Ishikawa (cell line): ENCODE measurements around the gene HBZ.

Experiments used
- CEBPB ChIP-seq: IDR thresholded peaks from 2 replicates; pipeline ENCODE4 v1.6.1; 2012
- CREB1 ChIP-seq: IDR thresholded peaks from 2 replicates; pipeline ENCODE4 v1.6.1; 2012; ENCODE audit warnings: low read depth
- EGR1 ChIP-seq: IDR thresholded peaks from 2 replicates; pipeline ENCODE4 v1.6.1; 2012
- EP300 ChIP-seq: IDR thresholded peaks from 2 replicates; pipeline ENCODE4 v1.6.1; 2012; ENCODE audit warnings: borderline replicate concordance
- FOXM1 ChIP-seq: IDR thresholded peaks from 2 replicates; pipeline ENCODE4 v1.6.1; 2012; ENCODE audit warnings: low read depth, borderline replicate concordance
- NFIC ChIP-seq: IDR thresholded peaks from 2 replicates; pipeline ENCODE4 v1.6.1; 2012
- RAD21 ChIP-seq: IDR thresholded peaks from 2 replicates; pipeline ENCODE4 v1.6.1; 2012; ENCODE audit warnings: low read depth
- TAF1 ChIP-seq: IDR thresholded peaks from 2 replicates; pipeline ENCODE4 v1.6.1; 2012; ENCODE audit warnings: low read depth, mild to moderate bottlenecking
- TCF12 ChIP-seq: IDR thresholded peaks from 2 replicates; pipeline ENCODE4 v1.6.1; 2012; ENCODE audit warnings: low read depth
- TEAD4 ChIP-seq: IDR thresholded peaks from 2 replicates; pipeline ENCODE4 v1.6.1; 2012
- YY1 ChIP-seq: IDR thresholded peaks from 2 replicates; pipeline ENCODE4 v1.6.1; 2012; ENCODE audit warnings: low read depth
- ZBTB7A ChIP-seq: IDR thresholded peaks from 2 replicates; pipeline ENCODE4 v1.6.1; 2012; ENCODE audit warnings: low read depth
- TF ChIP-seq, protein P1 (sequence below): IDR thresholded peaks from 2 replicates; pipeline ENCODE4 v1.6.1; 2012
- TF ChIP-seq, protein P2 (sequence below): IDR thresholded peaks from 2 replicates; pipeline ENCODE4 v1.6.1; 2012; ENCODE audit warnings: low read depth, mild to moderate bottlenecking
- TF ChIP-seq, protein P3 (sequence below): IDR thresholded peaks from 2 replicates; pipeline ENCODE4 v1.6.1; 2012

The HBZ gene

DNA sequence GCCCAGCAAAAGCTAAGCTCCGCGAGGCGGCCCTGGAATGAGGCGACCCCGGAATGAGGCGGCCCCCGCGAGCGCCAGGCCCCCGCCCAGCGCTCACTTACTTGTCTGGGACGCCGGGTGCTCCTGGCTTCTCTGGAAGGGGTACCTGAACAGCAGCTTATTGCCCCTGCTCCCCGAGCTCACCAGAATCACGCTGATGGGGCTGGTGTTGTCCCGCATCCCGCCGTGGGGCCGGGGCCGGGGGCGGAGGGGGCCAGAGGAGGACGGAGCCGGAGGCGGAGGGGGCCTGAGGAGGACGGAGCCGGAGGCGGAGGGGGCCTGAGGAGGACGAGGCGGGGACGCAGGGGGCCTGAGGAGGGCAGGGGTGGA, 14.4 kb upstream of the HBZ start:
- TF ChIP-seq ZBTB7A: 0 out of 2 replicates have a peak, but pooled peaks have one; percentile 35
- no peak for TF ChIP-seq TCF12

DNA sequence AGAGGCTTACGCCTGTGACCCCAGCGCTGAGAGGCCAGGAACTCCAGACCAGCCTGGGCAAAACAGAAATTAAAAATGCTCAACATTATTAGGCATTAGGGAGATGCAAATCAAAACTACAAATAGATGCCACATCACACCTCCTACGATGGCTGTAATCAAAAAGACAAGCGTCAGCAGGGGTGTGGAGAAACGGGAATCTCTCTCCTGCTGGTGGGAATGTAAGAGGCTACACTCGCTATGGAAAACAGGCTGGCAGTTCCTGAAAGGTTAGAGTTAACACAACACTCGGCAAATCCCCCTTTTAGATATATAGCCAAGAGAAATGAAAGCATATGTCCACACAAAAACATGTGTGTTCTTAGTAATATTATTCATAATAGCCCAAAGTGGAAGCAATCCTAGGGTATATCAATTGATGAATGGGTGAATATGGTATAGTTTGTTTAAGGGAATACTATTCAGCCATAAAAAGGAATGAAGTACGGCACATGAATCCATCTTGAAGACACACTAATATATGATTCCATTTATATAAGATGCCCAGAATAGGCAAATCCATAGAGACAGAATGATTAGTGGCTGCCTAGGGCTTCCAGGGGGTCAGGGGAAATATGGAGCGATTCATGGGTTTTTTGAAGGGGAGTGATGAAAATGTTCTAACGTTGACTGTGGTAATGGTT, 12.1 kb upstream of the HBZ start:
- TF ChIP-seq RAD21: no peak
- TF ChIP-seq, protein P1, sequence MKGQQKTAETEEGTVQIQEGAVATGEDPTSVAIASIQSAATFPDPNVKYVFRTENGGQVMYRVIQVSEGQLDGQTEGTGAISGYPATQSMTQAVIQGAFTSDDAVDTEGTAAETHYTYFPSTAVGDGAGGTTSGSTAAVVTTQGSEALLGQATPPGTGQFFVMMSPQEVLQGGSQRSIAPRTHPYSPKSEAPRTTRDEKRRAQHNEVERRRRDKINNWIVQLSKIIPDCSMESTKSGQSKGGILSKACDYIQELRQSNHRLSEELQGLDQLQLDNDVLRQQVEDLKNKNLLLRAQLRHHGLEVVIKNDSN: no peak
- TF ChIP-seq, protein P2, sequence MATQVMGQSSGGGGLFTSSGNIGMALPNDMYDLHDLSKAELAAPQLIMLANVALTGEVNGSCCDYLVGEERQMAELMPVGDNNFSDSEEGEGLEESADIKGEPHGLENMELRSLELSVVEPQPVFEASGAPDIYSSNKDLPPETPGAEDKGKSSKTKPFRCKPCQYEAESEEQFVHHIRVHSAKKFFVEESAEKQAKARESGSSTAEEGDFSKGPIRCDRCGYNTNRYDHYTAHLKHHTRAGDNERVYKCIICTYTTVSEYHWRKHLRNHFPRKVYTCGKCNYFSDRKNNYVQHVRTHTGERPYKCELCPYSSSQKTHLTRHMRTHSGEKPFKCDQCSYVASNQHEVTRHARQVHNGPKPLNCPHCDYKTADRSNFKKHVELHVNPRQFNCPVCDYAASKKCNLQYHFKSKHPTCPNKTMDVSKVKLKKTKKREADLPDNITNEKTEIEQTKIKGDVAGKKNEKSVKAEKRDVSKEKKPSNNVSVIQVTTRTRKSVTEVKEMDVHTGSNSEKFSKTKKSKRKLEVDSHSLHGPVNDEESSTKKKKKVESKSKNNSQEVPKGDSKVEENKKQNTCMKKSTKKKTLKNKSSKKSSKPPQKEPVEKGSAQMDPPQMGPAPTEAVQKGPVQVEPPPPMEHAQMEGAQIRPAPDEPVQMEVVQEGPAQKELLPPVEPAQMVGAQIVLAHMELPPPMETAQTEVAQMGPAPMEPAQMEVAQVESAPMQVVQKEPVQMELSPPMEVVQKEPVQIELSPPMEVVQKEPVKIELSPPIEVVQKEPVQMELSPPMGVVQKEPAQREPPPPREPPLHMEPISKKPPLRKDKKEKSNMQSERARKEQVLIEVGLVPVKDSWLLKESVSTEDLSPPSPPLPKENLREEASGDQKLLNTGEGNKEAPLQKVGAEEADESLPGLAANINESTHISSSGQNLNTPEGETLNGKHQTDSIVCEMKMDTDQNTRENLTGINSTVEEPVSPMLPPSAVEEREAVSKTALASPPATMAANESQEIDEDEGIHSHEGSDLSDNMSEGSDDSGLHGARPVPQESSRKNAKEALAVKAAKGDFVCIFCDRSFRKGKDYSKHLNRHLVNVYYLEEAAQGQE: no peak
- TF ChIP-seq TAF1: no peak
- TF ChIP-seq, protein P3, sequence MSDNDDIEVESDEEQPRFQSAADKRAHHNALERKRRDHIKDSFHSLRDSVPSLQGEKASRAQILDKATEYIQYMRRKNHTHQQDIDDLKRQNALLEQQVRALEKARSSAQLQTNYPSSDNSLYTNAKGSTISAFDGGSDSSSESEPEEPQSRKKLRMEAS: no peak
- TF ChIP-seq YY1: no peak
- no peak for TF ChIP-seq CREB1
- TF ChIP-seq NFIC: no peak
- TF ChIP-seq FOXM1: no peak
- no peak for TF ChIP-seq EP300
- TF ChIP-seq TCF12: no peak
- no peak for TF ChIP-seq ZBTB7A
- no peak for TF ChIP-seq TEAD4
- no peak for TF ChIP-seq CEBPB
- TF ChIP-seq EGR1: no peak

DNA sequence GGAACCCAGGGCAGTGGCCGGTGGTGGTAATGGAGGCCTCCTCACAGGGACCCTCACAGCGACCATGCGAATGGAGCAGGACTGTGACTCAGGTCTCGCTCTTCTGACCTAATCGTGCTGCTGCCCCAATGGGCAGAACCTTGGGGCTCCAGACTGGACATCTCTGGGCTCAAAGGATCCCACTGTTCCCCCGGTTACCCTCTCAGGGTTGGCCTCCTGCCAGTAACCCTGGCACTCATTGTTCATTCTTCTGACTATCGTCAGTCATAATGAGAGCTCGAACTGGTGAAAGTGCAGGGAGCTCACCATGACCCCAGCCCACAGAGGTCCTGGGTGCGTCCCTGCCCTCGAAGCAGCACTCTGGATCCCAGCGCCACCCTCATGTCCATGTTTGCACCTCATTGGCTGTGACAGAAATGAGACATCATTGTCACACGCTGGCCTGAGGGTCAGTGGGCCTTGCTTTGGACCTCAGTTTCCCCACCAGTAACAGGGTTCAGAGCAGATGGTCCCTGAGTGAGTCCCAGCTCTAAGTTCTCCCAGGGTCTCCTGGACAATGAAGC, 10.0 kb upstream of the HBZ start:
- TF ChIP-seq, protein P1: no peak
- TF ChIP-seq, protein P3: no peak
- TF ChIP-seq FOXM1 (no peak), EGR1 (no peak), CEBPB (no peak)
- TF ChIP-seq, protein P2: no peak

DNA sequence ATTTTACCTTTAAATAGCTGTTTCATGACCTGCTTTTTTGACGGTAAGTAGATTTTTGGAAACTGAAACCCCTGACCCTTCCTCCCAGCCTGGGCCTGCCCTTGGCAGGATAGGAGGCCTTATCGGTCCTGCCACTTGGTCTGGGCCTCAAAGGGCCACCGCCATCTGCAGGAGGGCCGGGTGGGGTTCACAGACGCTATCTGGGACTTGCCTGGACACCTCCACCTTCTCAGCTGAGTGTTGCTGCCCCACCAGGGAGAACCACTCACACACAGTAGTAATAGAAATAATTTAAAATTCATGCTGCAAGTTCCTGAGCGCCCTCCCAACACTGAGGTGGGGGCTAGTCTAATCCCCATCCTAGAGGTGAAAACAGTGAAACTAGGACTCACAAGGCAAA, 9.4 kb upstream of the HBZ start:
- TF ChIP-seq ZBTB7A: no peak
- TF ChIP-seq TCF12: no peak
- no peak for TF ChIP-seq EGR1
- TF ChIP-seq YY1: no peak
- no peak for TF ChIP-seq RAD21
- TF ChIP-seq, protein P3: no peak
- TF ChIP-seq CEBPB: no peak
- TF ChIP-seq, protein P2: no peak
- no peak for TF ChIP-seq EP300
- TF ChIP-seq FOXM1: no peak
- TF ChIP-seq NFIC: no peak
- TF ChIP-seq TAF1: no peak
- no peak for TF ChIP-seq CREB1
- TF ChIP-seq, protein P1: no peak
- TF ChIP-seq TEAD4: no peak
